Stimulated activated memory B cell treated with anti-CD40 and anti-IgM and Interleukin-4, amounts not matched to agents 10 μg/mL and 1 μg/mL and 100 μg/mL, for 72 hours (primary cell): ENCODE measurements around the gene MYRF.
A peak's percentile ranks its signal among the peaks of the same experiment; 100 is the strongest.

Experiments
- ATAC-seq: fragments of 150-1000 bp; cut with Tn5 transposase; 2 replicates; pipeline ENCODE4 v1.10.0; 2021
- H3K27ac Mint-ChIP-seq: one replicate; pipeline ENCODE4 v1.8.0; 2022; ENCODE audit warnings: mild to moderate bottlenecking, mixed read lengths
- H3K27me3 Mint-ChIP-seq: one replicate; pipeline ENCODE4 v1.8.0; 2022; ENCODE audit warnings: mixed read lengths
- H3K36me3 Mint-ChIP-seq: one replicate; pipeline ENCODE4 v1.8.0; 2022; ENCODE audit warnings: mixed read lengths
- H3K4me1 Mint-ChIP-seq: one replicate; pipeline ENCODE4 v1.8.0; 2022; ENCODE audit warnings: mixed read lengths
- H3K4me3 Mint-ChIP-seq: one replicate; pipeline ENCODE4 v1.8.0; 2022; ENCODE audit warnings: mild to moderate bottlenecking, moderate library complexity, mixed read lengths
- H3K9me3 Mint-ChIP-seq: one replicate; pipeline ENCODE4 v1.8.0; 2022; ENCODE audit warnings: mixed read lengths

MYRF gene

DNA sequence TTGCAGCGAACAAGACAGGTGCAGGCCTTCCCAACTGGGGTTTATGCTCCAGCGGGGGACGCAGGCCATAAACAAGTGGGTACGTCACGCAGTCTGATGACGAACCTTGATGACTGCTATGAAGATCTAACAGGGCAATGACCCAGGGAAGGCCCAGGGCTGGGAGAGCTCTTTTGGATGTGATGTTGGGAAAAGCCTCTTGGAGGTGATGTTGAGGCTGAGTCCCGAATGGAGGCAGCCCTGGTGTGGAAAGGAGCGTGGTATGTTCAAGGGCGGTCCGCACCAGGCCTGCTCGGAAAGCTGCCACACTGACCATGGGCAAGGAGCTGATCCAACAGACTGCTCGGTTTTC, 81.5 kb downstream of the MYRF start:
- Mint-ChIP-seq H3K27me3 (peaks cover 26% of the 10 kb centered on the region), H3K36me3 (peaks cover 24% of the 10 kb centered on the region), H3K4me3 (no peak overlapping the region), H3K27ac (peak overlapping the region; percentile 64), H3K4me1 (peaks cover 42% of the 10 kb centered on the region), H3K9me3 (no peaks in the 10 kb centered on the region)
- no peak for ATAC-seq

DNA sequence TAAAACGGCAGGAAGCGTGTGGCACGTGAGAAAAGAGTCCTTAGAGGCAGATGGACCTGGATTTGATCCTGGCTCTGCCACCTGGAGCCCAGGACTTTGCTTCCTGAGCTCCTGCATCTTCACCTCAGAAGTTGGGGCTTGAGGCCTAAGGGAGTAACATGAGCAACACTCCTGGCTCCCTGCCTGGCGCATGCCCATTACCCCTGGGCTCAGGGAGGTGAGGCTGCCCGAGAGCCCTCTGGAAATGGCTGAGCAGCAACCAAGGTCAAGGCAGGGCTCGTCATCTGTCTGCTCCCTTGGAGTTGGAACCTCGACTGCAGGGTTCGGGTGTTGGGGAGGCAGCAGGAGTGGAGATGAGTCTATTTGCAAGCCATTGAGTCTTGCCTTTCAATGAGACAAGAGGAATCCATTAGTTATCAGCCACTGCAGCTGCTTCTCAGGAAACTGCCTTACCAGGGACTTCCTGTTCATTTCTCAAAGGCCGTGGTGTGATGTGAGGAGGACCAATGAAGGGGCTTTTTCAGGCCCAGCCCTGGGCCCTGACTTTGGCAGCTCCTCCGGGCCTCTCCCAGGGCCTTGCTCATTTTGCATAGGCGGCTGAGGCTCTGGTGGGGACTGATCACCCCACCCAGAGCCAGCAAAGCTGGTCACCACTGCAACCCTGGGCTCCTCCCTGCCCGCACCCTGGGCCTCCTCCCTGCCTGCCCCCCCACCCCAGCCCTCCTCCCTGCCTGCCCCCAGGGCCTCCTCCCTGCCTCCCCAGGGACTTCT, 82.0 kb downstream of the MYRF start:
- Mint-ChIP-seq H3K36me3 (peaks cover 29% of the 10 kb centered on the region), H3K27ac (peak overlapping the region; percentile 64), H3K9me3 (no peaks in the 10 kb centered on the region), H3K27me3 (peaks cover 26% of the 10 kb centered on the region), H3K4me1 (peaks cover 38% of the 10 kb centered on the region), H3K4me3 (peak overlapping the region; percentile 25)
- peak; percentile 93 for ATAC-seq

DNA sequence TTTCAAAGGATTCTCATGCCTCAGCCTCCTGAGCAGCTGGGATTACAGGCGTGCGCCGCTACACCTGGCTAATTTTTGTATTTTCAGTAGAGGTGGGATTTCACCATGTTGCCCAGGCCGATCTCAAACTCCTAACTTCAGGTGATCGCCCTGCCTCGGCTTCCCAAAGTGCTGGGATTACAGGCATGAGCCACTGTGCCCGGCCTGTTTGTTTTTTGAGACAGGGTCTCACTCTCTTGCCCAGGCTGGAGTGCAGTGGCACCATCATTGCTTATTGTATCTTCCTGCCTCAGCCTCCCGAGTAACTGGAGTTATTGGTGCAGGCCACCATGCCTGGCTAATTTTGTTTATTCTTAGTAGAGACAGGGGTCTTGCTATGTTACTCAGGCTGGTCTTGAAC, 83.8 kb downstream of the MYRF start:
- Mint-ChIP-seq H3K9me3 (no peaks in the 10 kb centered on the region), H3K36me3 (peaks cover 42% of the 10 kb centered on the region), H3K27me3 (peaks cover 11% of the 10 kb centered on the region), H3K27ac (no peak overlapping the region), H3K4me3 (no peak overlapping the region), H3K4me1 (peaks cover 25% of the 10 kb centered on the region)
- no peak for ATAC-seq

DNA sequence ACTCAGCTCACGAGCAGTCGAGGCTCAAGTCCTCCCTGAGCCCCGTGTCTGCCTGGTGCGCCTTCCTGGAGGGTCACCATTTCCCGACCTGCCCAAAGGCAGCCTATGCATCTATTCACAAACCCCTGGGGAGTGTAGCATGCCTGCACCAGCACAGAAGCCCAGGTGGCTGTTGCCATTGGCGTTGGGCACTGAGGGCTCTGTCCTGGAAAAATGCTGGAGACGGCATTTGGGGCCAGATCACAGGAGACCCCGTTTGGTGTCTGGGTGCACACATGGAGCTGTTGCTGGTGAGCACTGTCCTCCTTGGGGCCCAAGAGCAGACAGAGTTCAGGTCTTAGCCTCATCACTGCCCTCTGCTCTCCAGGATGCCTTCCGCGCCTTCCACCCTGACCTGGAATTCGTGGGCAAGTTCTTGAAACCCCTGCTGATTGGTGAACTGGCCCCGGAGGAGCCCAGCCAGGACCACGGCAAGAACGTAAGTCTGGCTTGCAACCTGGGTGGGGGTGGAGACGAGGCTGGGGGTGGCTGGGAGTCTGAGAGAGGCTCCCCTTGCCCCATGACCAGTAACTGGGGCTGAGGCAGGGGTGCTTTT, 85.1 kb downstream of the MYRF start:
- ATAC-seq = no peak
- Mint-ChIP-seq H3K4me1 (peaks cover 23% of the 10 kb centered on the region), H3K27ac (no peak overlapping the region), H3K4me3 (no peak overlapping the region), H3K9me3 (no peaks in the 10 kb centered on the region), H3K36me3 (peaks cover 48% of the 10 kb centered on the region), H3K27me3 (peaks cover 11% of the 10 kb centered on the region)
